HG03469 (cell line): Measurements from ENCODE around the gene PAIP2B.
A peak's percentile ranks its signal among the peaks of the same experiment; 100 is the strongest.

Experiments
- ATAC-seq: cut with Tn5 transposase; IDR thresholded peaks from one replicate; pipeline ENCODE4 v1.9.1; 2021; ENCODE audit warnings: mild to moderate bottlenecking, moderate library complexity, moderate number of reproducible peaks; ENCODE audit not compliant: unreplicated experiment

Gene PAIP2B

DNA sequence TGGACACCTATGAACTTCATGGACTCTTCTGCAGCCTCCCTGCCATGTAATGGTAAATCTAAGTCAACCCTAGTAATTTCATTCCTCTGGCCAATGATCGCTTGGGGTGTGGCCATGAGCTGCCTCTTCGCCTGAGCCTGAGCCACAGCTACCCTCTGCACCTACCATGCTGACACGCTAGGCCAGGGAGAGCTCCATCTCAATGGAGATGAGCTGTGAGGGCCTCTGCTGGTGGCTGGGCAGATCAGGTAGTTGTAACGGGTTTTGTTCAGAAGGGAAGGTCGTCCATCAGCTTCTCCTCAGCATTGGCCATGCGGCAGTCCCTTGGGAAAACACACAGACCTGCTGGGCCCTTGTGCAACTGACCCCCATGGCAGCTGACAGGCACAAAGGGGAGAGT, 72.1 kb downstream of the PAIP2B start:
- ATAC-seq, result peak; percentile 80

GRCh38 chr2:71154279-71154678, 72.6 kb downstream of the PAIP2B start:
- no peak for ATAC-seq

DNA sequence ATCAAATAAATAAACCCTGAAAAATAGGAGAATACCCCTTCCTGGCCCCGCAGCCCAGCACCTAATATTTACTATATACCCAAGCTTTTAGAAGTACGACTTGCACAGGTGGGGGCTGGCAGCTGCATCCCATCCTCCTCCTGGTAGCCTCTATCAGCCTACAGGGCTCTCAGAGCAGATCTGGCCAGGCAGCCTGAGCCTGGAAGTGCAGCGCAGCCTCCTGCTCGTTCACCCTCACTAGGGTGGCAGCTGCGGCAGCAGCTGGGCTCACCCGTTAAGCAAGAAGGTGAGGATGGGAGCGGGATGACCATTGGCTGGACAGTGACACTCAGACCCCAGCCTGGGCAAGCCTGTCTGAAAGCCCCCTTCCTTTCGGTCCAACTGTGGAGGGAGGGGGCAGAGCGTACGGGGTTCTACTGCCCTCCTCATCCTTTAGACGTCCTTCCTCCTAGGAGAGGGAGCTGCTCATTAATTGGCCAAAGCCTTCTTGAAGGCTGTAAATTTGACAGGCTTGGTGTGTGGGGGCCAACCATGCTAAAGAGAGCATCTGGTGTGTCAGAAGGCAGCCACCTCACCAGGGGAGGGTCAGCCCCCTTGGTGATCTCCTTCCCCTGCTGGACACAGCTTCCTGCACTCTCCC, 73.2 kb downstream of the PAIP2B start:
- no peak for ATAC-seq

- ATAC-seq, result no peak
Measured at GRCh38 chr2:71151620-71152019, 75.3 kb downstream of the PAIP2B start.

DNA sequence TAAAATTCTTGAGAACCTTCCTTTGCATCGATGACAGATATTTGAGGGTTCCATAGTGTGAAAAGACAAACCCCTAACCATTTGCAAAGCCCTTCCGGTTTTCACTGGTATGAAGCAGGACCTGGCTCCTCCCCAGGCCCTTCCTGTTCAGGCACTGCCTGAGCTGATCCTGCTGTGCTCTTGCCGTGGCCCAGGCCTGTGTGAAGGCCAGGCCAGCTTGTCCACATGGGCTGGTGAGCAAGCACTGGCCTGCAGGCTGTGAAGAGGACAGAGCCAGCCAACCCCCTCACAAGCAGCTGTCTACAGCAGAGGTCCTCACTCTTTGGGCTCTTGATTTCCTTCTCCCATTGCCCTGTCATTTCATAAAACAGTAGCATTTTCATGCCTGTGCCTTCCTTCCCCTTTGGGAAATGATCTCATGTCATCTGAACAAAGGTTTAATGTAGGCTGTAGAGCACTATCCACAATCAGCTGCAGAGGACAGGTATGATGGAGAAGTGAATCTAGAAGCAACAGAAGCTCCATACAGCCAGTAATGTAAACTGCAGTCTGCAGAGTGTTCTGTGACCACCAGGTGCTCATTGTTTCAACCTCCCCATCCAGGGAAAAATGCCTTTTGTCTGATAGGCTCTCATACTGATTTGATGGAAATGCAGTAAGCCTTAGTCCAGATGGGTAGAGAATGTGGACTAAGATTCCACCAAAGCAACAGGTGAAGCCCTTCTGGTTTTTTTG, 76.7 kb downstream of the PAIP2B start:
- ATAC-seq, result no peak

GRCh38 chr2:71148506-71149063, 78.3 kb downstream of the PAIP2B start:
- no peak for ATAC-seq

- no peak for ATAC-seq
Measured at GRCh38 chr2:71143782-71144181, 83.1 kb downstream of the PAIP2B start.

GRCh38 chr2:71136174-71136573, 90.7 kb downstream of the PAIP2B start:
- ATAC-seq, result no peak

DNA sequence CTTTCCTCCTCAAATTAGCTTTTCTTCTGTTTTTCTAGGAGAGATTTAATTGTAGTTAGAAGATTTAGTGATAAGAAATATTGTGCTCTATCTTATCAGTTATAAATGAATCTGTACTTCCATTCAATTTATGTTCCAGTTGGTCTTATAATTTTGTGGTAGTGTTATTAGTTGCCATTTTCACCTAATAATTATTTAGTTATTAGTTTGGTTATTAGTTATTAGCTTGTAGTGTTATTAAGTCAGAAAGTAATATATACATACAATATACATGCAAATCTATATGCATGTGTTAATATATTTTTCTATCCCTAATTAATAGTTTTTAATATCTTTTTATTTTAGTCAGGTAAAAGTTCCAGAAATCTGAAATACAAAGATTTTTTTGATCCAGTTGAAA, 93.3 kb downstream of the PAIP2B start:
- ATAC-seq, result no peak
